ENCODE data around the gene TRAP1.

Gene TRAP1

DNA sequence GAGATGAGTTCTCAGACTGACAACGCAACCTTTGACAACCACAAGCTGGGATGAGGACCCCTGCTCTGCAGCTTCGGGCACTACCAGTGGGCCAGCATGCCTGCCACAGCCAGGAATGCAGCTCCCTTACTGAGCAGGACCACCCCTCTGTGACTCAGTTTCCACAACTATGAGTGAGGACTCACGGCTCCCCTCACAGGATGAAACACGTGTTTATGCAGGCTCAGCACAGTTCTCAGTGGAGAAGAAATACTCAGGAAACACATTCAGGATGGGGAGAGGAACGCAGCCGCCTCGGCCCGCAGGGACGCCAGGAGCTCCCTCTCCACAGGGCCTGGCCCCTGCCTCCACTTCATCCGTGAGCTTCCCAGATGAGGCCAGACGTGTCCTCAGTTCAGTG is 48.7 kb downstream of the TRAP1 start:
- Histone ChIP-seq H4K20me1 (ENCODE audit: low read depth, low read length) (no peaks in the 10 kb centered on the region), H3K9ac (ENCODE audit: low read length) (no peak overlapping the region), H3K79me2 (ENCODE audit: insufficient read depth, low read length) (no peaks in the 10 kb centered on the region), H3K4me3 (ENCODE audit: insufficient read depth, low read length, poor library complexity, severe bottlenecking) (no peak overlapping the region), H3K27me3 (ENCODE audit: low read length) (no peaks in the 10 kb centered on the region), H3F3A (ENCODE audit: insufficient read depth) (peaks cover 10% of the 10 kb centered on the region), H3K9me3 (ENCODE audit: insufficient read depth, low read length) (no peaks in the 10 kb centered on the region), H3K36me3 (ENCODE audit: low read length) (0 out of 2 replicates have a peak, but pooled peaks cover 2% of the 10 kb centered on the region), H2AFZ (ENCODE audit: low read depth, low read length, severe bottlenecking) (no peak overlapping the region), H3K4me2 (ENCODE audit: low read depth, low read length, poor library complexity, severe bottlenecking) (no peak overlapping the region), H3K27ac (ENCODE audit: low read depth, low read length) (no peak overlapping the region), H3K9me2 (replicated peaks; ENCODE audit: insufficient read depth, low read length) (no peaks in the 10 kb centered on the region)
- TF ChIP-seq, protein P1, sequence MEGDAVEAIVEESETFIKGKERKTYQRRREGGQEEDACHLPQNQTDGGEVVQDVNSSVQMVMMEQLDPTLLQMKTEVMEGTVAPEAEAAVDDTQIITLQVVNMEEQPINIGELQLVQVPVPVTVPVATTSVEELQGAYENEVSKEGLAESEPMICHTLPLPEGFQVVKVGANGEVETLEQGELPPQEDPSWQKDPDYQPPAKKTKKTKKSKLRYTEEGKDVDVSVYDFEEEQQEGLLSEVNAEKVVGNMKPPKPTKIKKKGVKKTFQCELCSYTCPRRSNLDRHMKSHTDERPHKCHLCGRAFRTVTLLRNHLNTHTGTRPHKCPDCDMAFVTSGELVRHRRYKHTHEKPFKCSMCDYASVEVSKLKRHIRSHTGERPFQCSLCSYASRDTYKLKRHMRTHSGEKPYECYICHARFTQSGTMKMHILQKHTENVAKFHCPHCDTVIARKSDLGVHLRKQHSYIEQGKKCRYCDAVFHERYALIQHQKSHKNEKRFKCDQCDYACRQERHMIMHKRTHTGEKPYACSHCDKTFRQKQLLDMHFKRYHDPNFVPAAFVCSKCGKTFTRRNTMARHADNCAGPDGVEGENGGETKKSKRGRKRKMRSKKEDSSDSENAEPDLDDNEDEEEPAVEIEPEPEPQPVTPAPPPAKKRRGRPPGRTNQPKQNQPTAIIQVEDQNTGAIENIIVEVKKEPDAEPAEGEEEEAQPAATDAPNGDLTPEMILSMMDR (IDR thresholded peaks at IDR 0.05; ENCODE audit: insufficient read depth, low read length, poor library complexity, severe bottlenecking): no peak
- TF ChIP-seq EZH2phosphoT487 (conservative IDR thresholded peaks at IDR 0.05; ENCODE audit: low read length): no peak

- Histone ChIP-seq H3K9ac (ENCODE audit: low read length) (no peak overlapping the region), H3K9me2 (replicated peaks; ENCODE audit: insufficient read depth, low read length) (no peaks in the 10 kb centered on the region), H3K4me2 (ENCODE audit: low read depth, low read length, poor library complexity, severe bottlenecking) (no peak overlapping the region), H3K9me3 (ENCODE audit: insufficient read depth, low read length) (no peaks in the 10 kb centered on the region), H3K79me2 (ENCODE audit: insufficient read depth, low read length) (no peaks in the 10 kb centered on the region), H2AFZ (ENCODE audit: low read depth, low read length, severe bottlenecking) (no peak overlapping the region), H3F3A (ENCODE audit: insufficient read depth) (peaks cover 22% of the 10 kb centered on the region), H3K4me3 (ENCODE audit: insufficient read depth, low read length, poor library complexity, severe bottlenecking) (no peak overlapping the region), H3K36me3 (ENCODE audit: low read length) (0 out of 2 replicates have a peak, but pooled peaks cover 2% of the 10 kb centered on the region), H4K20me1 (ENCODE audit: low read depth, low read length) (no peaks in the 10 kb centered on the region), H3K27ac (ENCODE audit: low read depth, low read length) (no peak overlapping the region), H3K27me3 (ENCODE audit: low read length) (no peaks in the 10 kb centered on the region)
- no peak for TF ChIP-seq EZH2phosphoT487 (conservative IDR thresholded peaks at IDR 0.05; ENCODE audit: low read length)
These were observed 51.8 kb downstream of the TRAP1 start for GRCh38 chr16:3665508-3665907.

- no peak for TF ChIP-seq EZH2phosphoT487 (conservative IDR thresholded peaks at IDR 0.05; ENCODE audit: low read length)
- TF ChIP-seq, protein P1 (IDR thresholded peaks at IDR 0.05; ENCODE audit: insufficient read depth, low read length, poor library complexity, severe bottlenecking): no peak
- no peak overlapping the region for H2AFZ ChIP-seq (ENCODE audit: low read depth, low read length, severe bottlenecking)
- H3F3A ChIP-seq (ENCODE audit: insufficient read depth): peaks cover 34% of the 10 kb centered on the region
- no peak overlapping the region for H3K9ac ChIP-seq (ENCODE audit: low read length)
- no peak overlapping the region for H3K27ac ChIP-seq (ENCODE audit: low read depth, low read length)
- H3K4me3 ChIP-seq (ENCODE audit: insufficient read depth, low read length, poor library complexity, severe bottlenecking): no peak overlapping the region
- 0 out of 2 replicates have a peak, but pooled peaks cover 4% of the 10 kb centered on the region for H3K36me3 ChIP-seq (ENCODE audit: low read length)
- H3K27me3 ChIP-seq (ENCODE audit: low read length): no peaks in the 10 kb centered on the region
- H3K4me2 ChIP-seq (ENCODE audit: low read depth, low read length, poor library complexity, severe bottlenecking): no peak overlapping the region
- H3K79me2 ChIP-seq (ENCODE audit: insufficient read depth, low read length): no peaks in the 10 kb centered on the region
- H3K9me2 ChIP-seq (replicated peaks; ENCODE audit: insufficient read depth, low read length): no peaks in the 10 kb centered on the region
- H3K9me3 ChIP-seq (ENCODE audit: insufficient read depth, low read length): no peaks in the 10 kb centered on the region
- no peaks in the 10 kb centered on the region for H4K20me1 ChIP-seq (ENCODE audit: low read depth, low read length)
These were observed 53.0 kb downstream of the TRAP1 start for GRCh38 chr16:3664187-3664896.

DNA sequence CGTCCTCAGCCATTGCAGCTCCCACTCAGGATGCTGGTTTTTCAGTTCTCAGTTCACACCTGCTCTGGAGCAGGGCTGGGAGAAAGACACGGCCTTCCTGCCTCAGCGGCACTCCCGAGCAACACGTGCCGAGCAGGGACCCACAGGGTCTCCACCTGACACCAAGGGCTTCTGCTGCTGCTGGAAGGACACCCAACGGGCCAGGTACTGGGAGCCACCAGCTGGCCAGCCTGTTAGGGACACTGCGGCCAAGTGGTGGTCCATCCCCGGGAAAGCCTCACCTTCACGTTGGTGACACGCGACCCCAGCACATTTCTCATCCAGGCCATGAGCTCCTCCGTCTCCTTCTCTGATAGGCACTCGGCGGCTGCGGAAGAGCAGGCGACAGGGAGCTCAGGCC is 54.7 kb downstream of the TRAP1 start:
- Histone ChIP-seq H3K9ac (ENCODE audit: low read length) (no peak overlapping the region), H2AFZ (ENCODE audit: low read depth, low read length, severe bottlenecking) (no peak overlapping the region), H3K27ac (ENCODE audit: low read depth, low read length) (no peak overlapping the region), H4K20me1 (ENCODE audit: low read depth, low read length) (no peaks in the 10 kb centered on the region), H3F3A (ENCODE audit: insufficient read depth) (peaks cover 39% of the 10 kb centered on the region), H3K9me3 (ENCODE audit: insufficient read depth, low read length) (no peaks in the 10 kb centered on the region), H3K27me3 (ENCODE audit: low read length) (no peaks in the 10 kb centered on the region), H3K9me2 (replicated peaks; ENCODE audit: insufficient read depth, low read length) (no peaks in the 10 kb centered on the region), H3K36me3 (ENCODE audit: low read length) (peaks cover 7% of the 10 kb centered on the region; the same call in 1 of the 2 replicates), H3K4me2 (ENCODE audit: low read depth, low read length, poor library complexity, severe bottlenecking) (no peak overlapping the region), H3K4me3 (ENCODE audit: insufficient read depth, low read length, poor library complexity, severe bottlenecking) (no peak overlapping the region), H3K79me2 (ENCODE audit: insufficient read depth, low read length) (no peaks in the 10 kb centered on the region)
- TF ChIP-seq, protein P1 (IDR thresholded peaks at IDR 0.05; ENCODE audit: insufficient read depth, low read length, poor library complexity, severe bottlenecking): no peak
- TF ChIP-seq EZH2phosphoT487 (conservative IDR thresholded peaks at IDR 0.05; ENCODE audit: low read length): no peak
